ENCODE results near the gene MACROD1.

Gene MACROD1

GRCh38 chr11:64130618-64131017 is 35.3 kb downstream of the MACROD1 start:
- DNase-seq = no peak

DNA sequence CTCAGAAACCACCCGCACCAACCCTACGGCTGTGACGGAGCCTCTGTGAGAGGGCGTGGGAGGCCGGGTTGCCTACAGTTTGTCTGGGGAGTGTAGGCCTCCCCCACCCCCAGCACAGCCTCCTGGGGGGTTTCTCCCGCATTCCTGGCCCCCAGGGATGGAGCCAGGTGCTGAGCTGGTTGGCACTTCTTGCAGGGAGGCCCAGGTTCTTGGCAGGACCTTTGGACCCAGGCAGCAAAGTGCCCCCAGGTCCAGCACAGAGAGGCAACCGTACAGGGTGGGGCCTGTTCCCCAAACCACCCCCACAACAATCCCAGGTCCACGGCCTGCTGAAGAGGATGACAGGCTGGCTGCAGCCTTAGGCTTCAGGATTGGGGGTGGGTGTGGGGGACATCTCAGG is 36.5 kb downstream of the MACROD1 start:
- DNase-seq = no peak

- no peak for DNase-seq
Observed at GRCh38 chr11:64128255-64129006, 37.5 kb downstream of the MACROD1 start.

DNA sequence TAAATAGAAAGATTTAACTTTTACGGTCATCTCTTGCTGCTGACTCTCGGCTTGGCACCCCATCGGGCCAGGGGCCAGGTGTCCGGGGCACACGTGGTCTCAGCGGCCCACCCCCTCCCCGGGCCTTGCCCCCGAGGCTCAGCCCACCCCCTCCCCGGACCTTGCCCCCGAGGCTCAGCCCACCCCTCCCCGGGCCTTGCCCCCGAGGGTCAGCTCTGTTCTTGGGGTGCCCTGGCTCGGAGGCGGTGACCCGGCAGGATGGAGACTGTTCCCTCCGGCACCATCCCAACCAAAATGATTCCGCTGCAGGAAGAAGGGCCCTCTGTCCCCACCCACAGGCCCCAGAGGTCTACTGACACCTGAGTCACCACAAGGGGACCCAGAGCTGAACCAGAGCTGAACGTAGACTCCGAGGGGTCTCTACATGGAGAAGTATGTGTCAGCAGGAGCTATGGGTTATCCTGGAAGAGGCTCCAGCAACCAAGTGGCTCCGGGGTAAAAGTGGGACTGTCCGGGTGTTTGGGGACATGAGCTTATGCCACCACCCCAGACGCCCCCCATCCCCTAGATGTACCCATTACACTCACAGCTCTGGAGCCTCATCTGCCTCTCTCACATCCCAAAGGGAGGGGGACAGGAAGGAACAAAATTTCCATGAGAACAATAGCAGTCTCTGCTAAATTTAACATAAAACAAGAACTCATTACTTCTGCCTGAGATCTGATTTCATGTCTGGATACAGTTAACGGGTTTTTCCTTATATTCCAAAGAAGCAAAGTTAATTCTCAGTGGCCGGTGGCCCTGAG is 38.4 kb downstream of the MACROD1 start:
- DNase-seq = no peak

GRCh38 chr11:64126796-64127195 is 39.1 kb downstream of the MACROD1 start:
- no peak for DNase-seq

DNA sequence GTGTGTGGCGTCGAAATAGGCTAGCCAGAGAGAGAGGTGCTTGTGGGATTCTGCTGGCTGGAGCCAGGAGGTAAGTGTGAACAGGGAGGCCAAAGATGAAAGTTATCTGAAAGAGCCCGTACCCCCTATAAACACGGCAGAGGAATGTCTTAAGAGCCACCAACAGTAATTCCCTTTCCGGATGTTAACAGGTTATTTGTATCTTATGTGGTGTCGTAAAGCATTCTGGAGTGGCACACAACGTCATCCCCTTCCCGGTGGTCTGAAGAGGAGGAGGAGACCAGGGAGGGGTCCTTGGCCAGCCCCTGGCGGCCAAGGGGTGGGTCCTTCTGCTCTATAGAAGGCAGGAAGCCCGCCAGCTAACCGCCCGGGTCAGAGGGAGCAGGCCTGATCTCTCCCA is 39.5 kb downstream of the MACROD1 start:
- DNase-seq = no peak

- no peak for DNase-seq
Observed at GRCh38 chr11:64125676-64126075, 40.2 kb downstream of the MACROD1 start.

GRCh38 chr11:64124147-64124546 is 41.8 kb downstream of the MACROD1 start:
- DNase-seq = no peak

- no peak for DNase-seq
Observed at GRCh38 chr11:64123679-64124078, 42.2 kb downstream of the MACROD1 start.

DNA sequence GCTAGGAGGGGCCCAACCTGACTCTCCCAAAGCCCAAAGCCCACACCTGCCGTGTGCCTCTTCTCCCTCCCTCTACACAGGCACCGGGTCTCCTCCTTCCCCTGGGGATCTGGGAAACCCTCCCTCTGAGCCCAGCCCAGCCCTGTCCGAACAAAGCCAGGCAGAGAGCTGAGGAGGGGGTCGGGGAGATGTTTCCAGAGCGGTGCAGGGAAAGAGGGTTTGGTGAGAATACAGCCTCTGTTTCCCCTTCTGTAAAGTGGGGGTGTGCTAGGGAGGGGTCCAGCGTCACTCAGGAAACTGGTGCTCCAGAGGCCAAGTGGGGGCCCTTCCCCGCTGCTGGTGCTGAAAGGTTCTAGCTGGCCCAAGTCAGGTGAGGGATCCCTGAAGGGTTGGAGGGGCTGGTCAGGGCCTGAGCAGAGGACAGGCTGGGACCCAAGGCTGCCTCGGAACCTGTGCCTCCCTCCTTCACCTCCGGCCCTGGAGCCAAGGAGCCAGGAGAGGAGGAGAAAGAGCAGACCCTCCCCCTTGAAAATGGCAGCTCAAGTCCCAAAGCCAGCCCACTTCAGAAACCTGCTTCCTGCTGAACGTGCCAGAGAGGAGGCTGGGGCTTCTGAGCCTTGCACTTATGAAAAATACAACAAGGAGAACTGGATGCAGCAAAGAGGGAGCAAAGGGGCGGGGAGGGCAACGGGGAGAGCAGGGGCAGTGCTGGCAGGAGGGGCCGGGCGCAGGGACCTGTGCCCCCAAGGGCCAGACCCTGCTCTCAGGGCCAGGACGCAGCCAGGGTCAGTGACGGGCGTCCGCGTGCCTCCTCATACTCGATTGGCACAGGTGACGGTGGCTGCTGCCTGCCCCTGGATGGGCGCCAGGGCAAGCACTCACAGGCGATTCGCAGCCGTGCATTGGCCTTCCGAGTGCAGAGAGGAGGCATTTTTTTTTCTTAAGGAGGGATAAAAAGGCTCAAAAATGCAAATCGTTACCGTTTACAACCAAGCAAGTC is 43.2 kb downstream of the MACROD1 start:
- DNase-seq = no peak

GRCh38 chr11:64121663-64122410 is 44.1 kb downstream of the MACROD1 start:
- DNase-seq = no peak

- DNase-seq = no peak
Observed at GRCh38 chr11:64120951-64121569, 44.9 kb downstream of the MACROD1 start.

GRCh38 chr11:64119700-64120099 is 46.2 kb downstream of the MACROD1 start:
- no peak for DNase-seq

DNA sequence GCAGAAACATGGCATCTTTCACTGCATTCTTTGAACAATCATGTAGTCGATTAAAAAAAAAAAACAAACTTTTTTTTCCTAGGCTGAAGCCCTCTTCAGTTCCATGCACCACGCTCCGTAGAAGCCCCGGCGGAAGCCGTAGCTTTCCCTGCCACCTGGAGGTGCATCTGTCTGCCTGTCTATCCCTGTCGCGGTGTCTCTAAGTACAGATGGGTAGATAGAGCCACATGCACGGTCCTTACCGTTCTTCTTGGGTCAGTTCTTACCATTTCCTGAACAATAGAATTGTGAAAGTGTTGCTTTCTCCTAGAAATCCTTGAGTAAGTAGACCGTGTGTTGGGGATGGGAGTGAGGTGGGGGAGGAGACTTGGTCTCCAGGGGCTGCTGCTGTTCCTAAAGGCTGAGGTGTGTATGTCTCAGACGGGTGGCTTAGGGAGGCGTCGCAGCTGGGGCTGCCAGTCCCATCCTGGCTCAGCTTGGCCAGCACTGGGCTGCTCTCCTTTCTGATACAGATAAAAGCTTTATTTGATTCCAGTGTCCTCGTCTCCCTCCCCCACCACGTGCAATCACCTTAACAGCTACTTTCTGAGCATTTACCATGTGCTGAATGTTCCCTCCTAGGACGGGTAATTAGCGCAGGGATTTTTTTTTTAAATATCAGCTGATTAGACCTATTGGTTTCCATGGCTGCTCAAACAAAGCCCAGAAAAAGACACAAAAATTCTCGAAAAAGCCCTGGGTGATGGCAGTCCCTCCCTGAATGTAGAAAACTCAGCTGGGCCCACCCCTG is 46.8 kb downstream of the MACROD1 start:
- DNase-seq = no peak

DNA sequence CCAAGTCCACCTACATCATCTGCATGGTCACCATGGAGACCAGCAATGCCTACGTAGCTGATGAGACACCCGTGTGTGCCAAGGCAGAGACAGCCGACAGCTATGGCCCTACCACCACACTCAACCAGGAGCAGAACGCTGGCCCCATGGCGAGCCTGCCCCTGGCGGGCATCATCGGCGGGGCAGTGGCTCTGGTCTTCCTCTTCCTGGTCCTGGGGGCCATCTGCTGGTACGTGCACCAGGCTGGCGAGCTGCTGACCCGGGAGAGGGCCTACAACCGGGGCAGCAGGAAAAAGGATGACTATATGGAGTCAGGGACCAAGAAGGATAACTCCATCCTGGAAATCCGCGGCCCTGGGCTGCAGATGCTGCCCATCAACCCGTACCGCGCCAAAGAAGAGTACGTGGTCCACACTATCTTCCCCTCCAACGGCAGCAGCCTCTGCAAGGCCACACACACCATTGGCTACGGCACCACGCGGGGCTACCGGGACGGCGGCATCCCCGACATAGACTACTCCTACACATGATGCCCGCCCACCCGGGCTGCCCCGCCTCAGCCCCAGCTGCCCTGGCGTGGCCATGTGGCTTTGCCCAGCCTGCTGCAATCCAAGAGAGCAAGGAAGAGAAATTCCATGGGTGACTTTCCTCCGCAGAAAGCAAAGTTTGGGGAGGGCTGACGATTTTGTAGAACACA is 48.0 kb downstream of the MACROD1 start:
- no peak for DNase-seq

- no peak for DNase-seq
Observed at GRCh38 chr11:64115531-64116522, 50.1 kb downstream of the MACROD1 start.

DNA sequence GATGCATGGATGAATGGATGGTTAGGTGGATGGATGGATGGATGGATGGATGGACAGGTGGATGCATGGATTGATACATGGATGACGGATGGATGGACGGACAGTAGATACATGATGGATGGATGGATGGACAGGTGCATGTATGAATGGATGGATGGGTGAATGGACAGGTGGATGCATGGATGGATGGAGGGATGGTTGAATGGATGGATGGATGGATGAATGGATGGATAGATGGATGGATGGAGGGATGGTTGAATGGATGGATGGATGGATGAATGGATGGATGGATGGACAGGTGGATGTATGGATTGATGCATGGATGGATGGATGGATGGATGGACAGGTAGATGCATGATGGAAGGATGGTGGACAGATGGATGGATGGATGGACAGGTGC is 51.7 kb downstream of the MACROD1 start:
- DNase-seq = no peak

DNA sequence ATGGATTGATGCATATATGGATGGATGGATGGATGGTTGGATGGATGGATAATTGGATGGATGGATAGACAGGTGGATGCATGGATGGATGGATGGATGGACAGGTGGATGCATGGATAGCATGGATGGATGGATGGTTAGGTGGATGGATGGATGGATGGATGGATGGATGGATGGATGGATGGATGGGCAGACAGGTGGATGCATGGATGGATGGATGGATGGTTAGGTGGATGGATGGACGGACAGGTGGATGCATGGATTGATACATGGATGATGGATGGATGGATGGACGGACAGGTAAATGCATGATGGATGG is 52.5 kb downstream of the MACROD1 start:
- no peak for DNase-seq

GRCh38 chr11:64112771-64113461 is 53.0 kb downstream of the MACROD1 start:
- no peak for DNase-seq
